Fibroblast of lung (primary cell): ENCODE results near the gene LAX1.

Source experiments
- EZH2 ChIP-seq: IDR thresholded peaks from 2 replicates; pipeline ENCODE4 v1.5.1; 2012; ENCODE audit warnings: low read length, control low read depth, mild to moderate bottlenecking; ENCODE audit errors: missing control alignments
- TF ChIP-seq, protein P1 (sequence below), 2 donors: IDR thresholded peaks in 1 of 2; conservative IDR thresholded peaks in 1 of 2; 1 replicate in 1 of 2; 2 replicates in 1 of 2; pipeline ENCODE4 v1.5.1; 2011 to 2012; ENCODE audit warnings: low read length in 2 of 2, control low read depth in 1 of 2, inconsistent platforms in 1 of 2, low read depth in 1 of 2, mild to moderate bottlenecking in 1 of 2

DNA sequence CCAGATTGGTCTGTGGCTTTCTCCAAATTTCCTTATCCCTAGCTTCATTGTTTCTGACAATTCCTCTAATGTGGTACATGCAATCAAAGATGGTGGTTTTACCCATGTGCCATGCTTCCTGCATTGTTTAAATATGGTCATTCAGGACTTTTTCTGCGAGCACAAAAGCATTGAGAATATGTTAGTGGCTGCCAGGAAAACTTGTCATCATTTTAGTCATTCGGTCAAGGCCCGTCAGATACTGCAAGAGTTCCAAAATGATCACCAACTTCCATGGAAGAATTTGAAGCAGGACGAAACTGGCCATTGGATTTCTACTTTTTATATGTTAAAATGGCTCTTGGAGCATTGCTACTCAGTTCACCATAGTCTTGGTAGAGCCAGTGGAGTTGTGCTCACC is 34.2 kb downstream of the LAX1 start:
- TF ChIP-seq, protein P1, sequence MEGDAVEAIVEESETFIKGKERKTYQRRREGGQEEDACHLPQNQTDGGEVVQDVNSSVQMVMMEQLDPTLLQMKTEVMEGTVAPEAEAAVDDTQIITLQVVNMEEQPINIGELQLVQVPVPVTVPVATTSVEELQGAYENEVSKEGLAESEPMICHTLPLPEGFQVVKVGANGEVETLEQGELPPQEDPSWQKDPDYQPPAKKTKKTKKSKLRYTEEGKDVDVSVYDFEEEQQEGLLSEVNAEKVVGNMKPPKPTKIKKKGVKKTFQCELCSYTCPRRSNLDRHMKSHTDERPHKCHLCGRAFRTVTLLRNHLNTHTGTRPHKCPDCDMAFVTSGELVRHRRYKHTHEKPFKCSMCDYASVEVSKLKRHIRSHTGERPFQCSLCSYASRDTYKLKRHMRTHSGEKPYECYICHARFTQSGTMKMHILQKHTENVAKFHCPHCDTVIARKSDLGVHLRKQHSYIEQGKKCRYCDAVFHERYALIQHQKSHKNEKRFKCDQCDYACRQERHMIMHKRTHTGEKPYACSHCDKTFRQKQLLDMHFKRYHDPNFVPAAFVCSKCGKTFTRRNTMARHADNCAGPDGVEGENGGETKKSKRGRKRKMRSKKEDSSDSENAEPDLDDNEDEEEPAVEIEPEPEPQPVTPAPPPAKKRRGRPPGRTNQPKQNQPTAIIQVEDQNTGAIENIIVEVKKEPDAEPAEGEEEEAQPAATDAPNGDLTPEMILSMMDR (conservative IDR thresholded peaks at IDR 0.05 in 1 of 2, IDR thresholded peaks at IDR 0.05 in 1 of 2; ENCODE audit: low read depth in 1 of 2, low read length in 2 of 2), result no peak
- no peak for TF ChIP-seq EZH2
